Cardiac muscle cell (in vitro differentiated cells and primary cell): ENCODE measurements around the gene DYNLT3. TPM values are rescaled to one million over a fixed set of nuclear protein-coding genes. Genes with fewer than 3 reads are reported as not detected.
A peak's percentile ranks its signal among the peaks of the same experiment; 100 is the strongest.

Source experiments
- DNase-seq, 2 donors: peaks; one replicate each; pipeline versions ENCODE4 v3.0.0 to v3.0.0-alpha.2; 2010 to 2017; ENCODE audit warnings: low read depth in 1 of 2, low spot score in 1 of 2
- H3K27ac ChIP-seq: fragments of 200-600 bp; sonication (generic); 2 replicates; pipeline ENCODE4 v1.5.1; 2016
- H3K27me3 ChIP-seq: fragments of 200-600 bp; sonication (generic); 2 replicates; pipeline ENCODE4 v1.6.0; 2016; ENCODE audit warnings: control low read depth
- H3K36me3 ChIP-seq: fragments of 200-600 bp; sonication (generic); 2 replicates; pipeline ENCODE4 v1.5.1; 2016; ENCODE audit warnings: control low read depth
- H3K4me1 ChIP-seq: fragments of 200-600 bp; sonication (generic); 2 replicates; pipeline ENCODE4 v1.8.1; 2017; ENCODE audit warnings: low read depth, mild to moderate bottlenecking, mixed run types
- H3K4me3 ChIP-seq: fragments of 200-600 bp; sonication (generic); 2 replicates; pipeline ENCODE4 v1.5.1; 2016; ENCODE audit warnings: mild to moderate bottlenecking
- H3K9me3 ChIP-seq: fragments of 200-600 bp; sonication (generic); 2 replicates; pipeline ENCODE4 v1.5.1; 2017; ENCODE audit warnings: low read depth, mild to moderate bottlenecking, control low read depth
- CTCF ChIP-seq: IDR thresholded peaks from 2 replicates; pipeline ENCODE4 v1.5.1; 2012; ENCODE audit warnings: low read depth, mild to moderate bottlenecking, low read length
- polyA plus RNA-seq: library from polyadenylated mRNA; unstranded; fragments of >200 nt; fragmentation: Nextera tagmentation; extraction: Ambion mirVana; gene quantifications from 2 replicates; pipeline ENCODE4 v1.2.1, GENCODE V29; 2016
- total RNA-seq: library from RNA; depleted of rRNA; stranded (reverse); fragments of >200 nt; gene quantifications from 2 replicates; pipeline ENCODE4 v1.2.3, GENCODE V29; 2016

The DYNLT3 gene
- total and polyA plus RNA-seq, 2 experiments from 2014 or later, result 7.6 to 12.3 TPM

- Histone ChIP-seq H3K36me3 (no peaks in the 10 kb centered on the region), H3K27ac (no peak overlapping the region), H3K4me3 (no peak overlapping the region), H3K9me3 (no peaks in the 10 kb centered on the region), H3K4me1 (no peaks in the 10 kb centered on the region), H3K27me3 (no peaks in the 10 kb centered on the region)
- no peak for TF ChIP-seq CTCF
- no peak for DNase-seq
These were observed 44.3 kb downstream of the DYNLT3 start for GRCh38 chrX:37803057-37803456.

- peaks cover 5% of the 10 kb centered on the region for H3K4me1 ChIP-seq
- no peaks in the 10 kb centered on the region for H3K9me3 ChIP-seq
- no peaks in the 10 kb centered on the region for H3K27me3 ChIP-seq
- DNase-seq, result peak in 1 of 2 donors; percentile 32
- no peak for TF ChIP-seq CTCF
- no peaks in the 10 kb centered on the region for H3K36me3 ChIP-seq
- H3K27ac ChIP-seq, result no peak overlapping the region
- no peak overlapping the region for H3K4me3 ChIP-seq
These were observed 45.3 kb downstream of the DYNLT3 start for GRCh38 chrX:37802028-37802427.

GRCh38 chrX:37800717-37801116 is 46.7 kb downstream of the DYNLT3 start:
- Histone ChIP-seq H3K4me1 (peaks cover 17% of the 10 kb centered on the region), H3K4me3 (no peak overlapping the region), H3K27me3 (no peaks in the 10 kb centered on the region), H3K36me3 (no peaks in the 10 kb centered on the region), H3K27ac (no peak overlapping the region), H3K9me3 (no peaks in the 10 kb centered on the region)
- no peak for TF ChIP-seq CTCF
- peak in 1 of 2 donors; percentile 37 for DNase-seq

DNA sequence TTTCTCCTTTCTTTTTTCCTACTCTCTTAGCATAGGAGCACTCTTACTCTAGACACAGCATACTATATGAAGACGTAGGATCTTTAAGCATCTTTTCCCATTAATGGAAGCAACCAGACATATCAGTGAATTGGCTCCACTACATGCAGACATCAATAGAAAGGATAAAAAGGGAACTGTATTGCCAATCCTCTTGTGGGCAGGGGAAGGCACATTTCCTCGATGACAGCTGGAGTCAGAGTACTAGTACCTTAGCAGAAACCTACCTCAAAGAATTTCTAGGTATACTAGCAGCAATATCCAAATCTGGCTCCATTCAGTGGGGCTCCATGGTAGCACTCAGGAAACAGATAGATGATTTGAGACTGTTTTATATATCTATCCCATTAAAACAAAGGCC is 47.4 kb downstream of the DYNLT3 start:
- Histone ChIP-seq H3K9me3 (no peaks in the 10 kb centered on the region), H3K27ac (no peak overlapping the region), H3K27me3 (no peaks in the 10 kb centered on the region), H3K36me3 (no peaks in the 10 kb centered on the region), H3K4me1 (peaks cover 17% of the 10 kb centered on the region), H3K4me3 (no peak overlapping the region)
- TF ChIP-seq CTCF, result no peak
- no peak for DNase-seq

GRCh38 chrX:37796805-37797204 is 50.6 kb downstream of the DYNLT3 start:
- peak in 1 of 2 donors; percentile 39 for DNase-seq
- H3K27me3 ChIP-seq, result no peaks in the 10 kb centered on the region

More at GRCh38 chrX:37796805-37797204, 50.6 kb downstream of the DYNLT3 start:
- H3K4me3 ChIP-seq, result no peak overlapping the region
- TF ChIP-seq CTCF, result no peak
- H3K9me3 ChIP-seq, result no peaks in the 10 kb centered on the region
- H3K36me3 ChIP-seq, result no peaks in the 10 kb centered on the region
- peak overlapping the region; percentile 91 for H3K27ac ChIP-seq
- peaks cover 17% of the 10 kb centered on the region for H3K4me1 ChIP-seq
